HG02973 (cell line): Measurements from ENCODE around the gene SMC1B.
"Not testable (repeated sequence)": the region's sequence is repeated elsewhere in the genome, so short reads cannot be mapped to it uniquely, and the experiment has no call there.

ENCODE experiments used
- ATAC-seq: cut with Tn5 transposase; IDR thresholded peaks from one replicate; pipeline ENCODE4 v1.9.1; 2021; ENCODE audit warnings: moderate library complexity; ENCODE audit not compliant: unreplicated experiment

The SMC1B gene

GRCh38 chr22:45446216-45446615 is 32.8 kb upstream of the SMC1B start:
- no peak for ATAC-seq

GRCh38 chr22:45445031-45445710 is 31.8 kb upstream of the SMC1B start:
- no peak for ATAC-seq

- no peak for ATAC-seq
These were observed 30.8 kb upstream of the SMC1B start for GRCh38 chr22:45444168-45444567.

GRCh38 chr22:45442116-45442515 is 28.7 kb upstream of the SMC1B start:
- no peak for ATAC-seq

GRCh38 chr22:45441138-45441537 is 27.7 kb upstream of the SMC1B start:
- ATAC-seq, result no peak

- not testable (repeated sequence) for ATAC-seq
These were observed 27.3 kb upstream of the SMC1B start for GRCh38 chr22:45440688-45441087.

GRCh38 chr22:45438336-45438735 is 24.9 kb upstream of the SMC1B start:
- no peak for ATAC-seq

- not testable (repeated sequence) for ATAC-seq
These were observed 23.6 kb upstream of the SMC1B start for GRCh38 chr22:45436871-45437517.

GRCh38 chr22:45435544-45436139 is 22.2 kb upstream of the SMC1B start:
- ATAC-seq, result no peak

- ATAC-seq, result no peak
These were observed 21.6 kb upstream of the SMC1B start for GRCh38 chr22:45434981-45435380.

GRCh38 chr22:45430871-45431270 is 17.5 kb upstream of the SMC1B start:
- ATAC-seq, result no peak

GRCh38 chr22:45429981-45430775 is 16.8 kb upstream of the SMC1B start:
- no peak for ATAC-seq

GRCh38 chr22:45429424-45429823 is 16.0 kb upstream of the SMC1B start:
- ATAC-seq, result no peak

- ATAC-seq, result no peak
These were observed 15.3 kb upstream of the SMC1B start for GRCh38 chr22:45428391-45429385.

- no peak for ATAC-seq
These were observed 13.7 kb upstream of the SMC1B start for GRCh38 chr22:45427114-45427513.

GRCh38 chr22:45426387-45426786 is 13.0 kb upstream of the SMC1B start:
- no peak for ATAC-seq

GRCh38 chr22:45425531-45426265 is 12.3 kb upstream of the SMC1B start:
- no peak for ATAC-seq

- ATAC-seq, result no peak
These were observed 11.7 kb upstream of the SMC1B start for GRCh38 chr22:45425101-45425500.

GRCh38 chr22:45424241-45424731 is 10.9 kb upstream of the SMC1B start:
- ATAC-seq, result no peak
